ENCODE results near the gene SYP.
A peak's percentile ranks its signal among the peaks of the same experiment; 100 is the strongest.
"Not testable (repeated sequence)": the region's sequence is repeated elsewhere in the genome, so short reads cannot be mapped to it uniquely, and the experiment has no call there.

Gene SYP

GRCh38 chrX:49188468-49189076 lies 11.4 kb downstream of the SYP start:
- DNase-seq, result no peak

GRCh38 chrX:49187526-49187925 lies 12.5 kb downstream of the SYP start:
- no peak for DNase-seq

GRCh38 chrX:49187028-49187394 lies 13.0 kb downstream of the SYP start:
- no peak for DNase-seq

GRCh38 chrX:49186125-49187027 lies 13.6 kb downstream of the SYP start, which contains the start of gene PRICKLE3:
TSS of gene PRICKLE3 (minus strand) at chrX:49186373. CDS start at chrX:49186297, 76 bp downstream.
- DNase-seq, result peak; percentile 57

GRCh38 chrX:49184294-49185281 lies 15.4 kb downstream of the SYP start:
- DNase-seq, result no peak

GRCh38 chrX:49183701-49184281 lies 16.2 kb downstream of the SYP start:
- DNase-seq, result no peak

- DNase-seq, result no peak
Measured at GRCh38 chrX:49179358-49179757, 20.6 kb downstream of the SYP start.

GRCh38 chrX:49178537-49178936 lies 21.5 kb downstream of the SYP start:
- DNase-seq, result no peak

- no peak for DNase-seq
Measured at GRCh38 chrX:49177873-49178480, 22.0 kb downstream of the SYP start.

GRCh38 chrX:49177338-49177833 lies 22.6 kb downstream of the SYP start:
- DNase-seq, result no peak

- DNase-seq, result no peak
Measured at GRCh38 chrX:49176421-49177326, 23.3 kb downstream of the SYP start.

GRCh38 chrX:49175435-49176274 lies 24.3 kb downstream of the SYP start:
- DNase-seq, result no peak

GRCh38 chrX:49174723-49175122 lies 25.3 kb downstream of the SYP start:
- DNase-seq, result no peak

GRCh38 chrX:49173544-49173943 lies 26.4 kb downstream of the SYP start:
- not testable (repeated sequence) for DNase-seq

- DNase-seq, result peak; percentile 44
Measured at GRCh38 chrX:49172280-49172780, 27.7 kb downstream of the SYP start.

GRCh38 chrX:49171752-49172279 lies 28.2 kb downstream of the SYP start, which contains the start of gene PLP2:
TSS of gene PLP2 (plus strand) at chrX:49171898. CDS start at chrX:49172001, 103 bp downstream.
- peak; percentile 52 for DNase-seq

- DNase-seq, result no peak
Measured at GRCh38 chrX:49167740-49168108, 32.3 kb downstream of the SYP start.

- DNase-seq, result no peak
Measured at GRCh38 chrX:49166914-49167739, 32.9 kb downstream of the SYP start.
